Peyer's patch (tissue), 4 donors: ENCODE results near the gene CADPS2. TPM values are rescaled to one million over a fixed set of nuclear protein-coding genes. Genes with fewer than 3 reads are reported as not detected.

Experiments
- DNase-seq, 3 donors: peaks; one replicate each; pipeline ENCODE4 v3.0.0-alpha.2; 2017 to 2019
- H3K27ac ChIP-seq, 4 donors: fragments of 200-600 bp; sonication (generic); one replicate each; pipeline ENCODE4 v1.5.1; 2016 to 2019
- H3K27me3 ChIP-seq, 2 donors: fragments of 200-600 bp; sonication (generic); one replicate each; pipeline ENCODE4 v1.5.1; 2019
- H3K36me3 ChIP-seq, 3 donors: fragments of 200-600 bp; sonication (generic); one replicate each; pipeline ENCODE4 v1.5.1; 2016 to 2019
- H3K4me1 ChIP-seq, 4 donors: fragments of 200-600 bp; sonication (generic); one replicate each; pipeline ENCODE4 v1.5.1; 2016 to 2019
- H3K4me3 ChIP-seq, 4 donors: fragments of 200-600 bp; sonication (generic); 1 replicate in 3 of 4; 2 replicates in 1 of 4; pipeline ENCODE4 v1.5.1; 2016 to 2019; ENCODE audit warnings: mild to moderate bottlenecking in 1 of 4
- H3K9me3 ChIP-seq, 4 donors: fragments of 200-600 bp; sonication (generic); one replicate each; pipeline ENCODE4 v1.5.1; 2016 to 2019; ENCODE audit warnings: mild to moderate bottlenecking in 1 of 4
- CTCF ChIP-seq, 6 experiments: fragments of 450-650 bp in 4 of 6; fragments of 200-600 bp in 2 of 6; sonication (generic) in 1 of 6; IDR thresholded peaks; one replicate each; pipeline ENCODE4 v1.5.1; 2017 to 2019; ENCODE audit warnings: antibody characterized with exemption in 6 of 6, mild to moderate bottlenecking in 3 of 6, moderate library complexity in 1 of 6
- POLR2A ChIP-seq, 2 donors: fragments of 450-650 bp; IDR thresholded peaks; one replicate each; pipeline ENCODE4 v1.5.1; 2017; ENCODE audit warnings: antibody characterized with exemption in 2 of 2, mild to moderate bottlenecking in 2 of 2, moderate library complexity in 2 of 2
- total RNA-seq, 4 donors: library from RNA; depleted of rRNA; stranded (reverse); fragments of >200 nt; gene quantifications; one replicate each; pipeline ENCODE4 v1.1.0, GENCODE V29; 2016

The CADPS2 gene
- total RNA-seq, 4 donors from 2014 or later, result 11.4 to 21.5 (median 16.5) TPM

DNA sequence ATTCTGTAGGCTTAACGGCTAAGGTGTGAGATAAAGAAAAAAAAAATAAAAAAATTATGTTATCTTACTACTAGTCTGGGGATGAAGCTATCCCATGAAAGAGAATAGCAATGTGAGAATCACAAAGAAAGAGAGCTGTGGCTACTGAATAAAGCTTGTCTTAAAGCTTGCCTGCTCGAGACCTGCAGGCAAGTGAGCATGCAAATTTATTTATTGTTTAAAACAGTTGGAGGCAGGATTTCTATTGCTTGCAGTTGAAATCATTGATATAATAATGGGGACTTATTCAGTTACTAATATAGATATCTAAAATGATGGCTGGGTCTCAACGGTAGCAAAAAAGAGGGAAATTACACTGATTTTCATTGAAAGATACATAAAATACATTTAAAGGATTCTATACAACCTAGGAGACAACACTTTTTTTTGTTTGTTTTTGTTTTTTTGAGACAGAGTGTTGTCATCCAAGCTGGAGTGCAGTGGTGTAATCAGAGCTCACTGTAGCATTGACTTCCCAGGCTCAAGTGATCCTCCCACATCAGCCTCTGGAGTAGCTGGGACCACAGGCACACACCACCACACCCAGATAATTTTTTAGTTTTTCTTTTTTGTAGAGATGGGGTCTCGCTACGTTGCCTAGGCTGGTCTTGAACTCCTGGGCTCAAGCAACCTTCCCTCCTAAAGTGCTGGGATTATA is 437.2 kb downstream of the CADPS2 start:
- no peak overlapping the region for H3K4me3 ChIP-seq
- H3K27me3 ChIP-seq, result no peaks in the 10 kb centered on the region
- no peak for DNase-seq
- no peak overlapping the region for H3K27ac ChIP-seq
- no peaks in the 10 kb centered on the region for H3K36me3 ChIP-seq
- TF ChIP-seq CTCF (IDR thresholded peaks at IDR 0.05) (no peak), POLR2A (IDR thresholded peaks at IDR 0.05) (no peak)
- no peaks in the 10 kb centered on the region for H3K9me3 ChIP-seq
- no peaks in the 10 kb centered on the region for H3K4me1 ChIP-seq

GRCh38 chr7:122442929-122443328 is 443.3 kb downstream of the CADPS2 start:
- no peak overlapping the region for H3K4me3 ChIP-seq
- TF ChIP-seq POLR2A (IDR thresholded peaks at IDR 0.05) (no peak), CTCF (IDR thresholded peaks at IDR 0.05) (no peak)
- DNase-seq, result no peak
- no peak overlapping the region for H3K27ac ChIP-seq
- H3K27me3 ChIP-seq, result no peaks in the 10 kb centered on the region
- no peaks in the 10 kb centered on the region for H3K9me3 ChIP-seq
- H3K36me3 ChIP-seq, result no peaks in the 10 kb centered on the region
- H3K4me1 ChIP-seq, result no peaks in the 10 kb centered on the region

DNA sequence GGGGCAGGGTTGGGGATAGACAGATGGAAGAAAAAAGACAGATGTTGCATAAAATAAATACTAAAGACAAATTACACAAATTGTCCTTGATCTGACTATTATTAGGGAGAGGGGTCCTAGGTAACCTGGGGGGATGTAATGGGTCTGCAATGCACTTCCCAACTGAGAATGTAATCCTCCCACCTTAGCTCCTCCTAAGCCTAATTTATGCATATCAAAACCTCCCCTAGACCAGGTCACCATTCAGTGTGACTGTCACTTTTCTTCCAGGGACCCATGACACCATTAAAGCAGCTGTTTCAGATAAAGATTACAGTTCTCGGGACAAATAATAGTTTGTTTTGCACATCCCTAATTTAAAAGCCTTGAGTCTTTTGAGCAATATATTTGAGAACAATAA is 447.8 kb downstream of the CADPS2 start:
- no peak for DNase-seq
- Histone ChIP-seq H3K9me3 (no peaks in the 10 kb centered on the region), H3K27ac (no peak overlapping the region), H3K36me3 (no peaks in the 10 kb centered on the region), H3K4me3 (no peak overlapping the region), H3K27me3 (no peaks in the 10 kb centered on the region), H3K4me1 (no peaks in the 10 kb centered on the region)
- TF ChIP-seq POLR2A (IDR thresholded peaks at IDR 0.05), result no peak

- Histone ChIP-seq H3K27ac (no peak overlapping the region), H3K4me3 (no peak overlapping the region), H3K9me3 (no peaks in the 10 kb centered on the region), H3K27me3 (no peaks in the 10 kb centered on the region), H3K36me3 (no peaks in the 10 kb centered on the region), H3K4me1 (no peaks in the 10 kb centered on the region)
- DNase-seq, result no peak
- TF ChIP-seq POLR2A (IDR thresholded peaks at IDR 0.05) (no peak), CTCF (IDR thresholded peaks at IDR 0.05) (no peak)
These were observed 448.3 kb downstream of the CADPS2 start for GRCh38 chr7:122438006-122438405.

- Histone ChIP-seq H3K27ac (no peak overlapping the region), H3K36me3 (no peaks in the 10 kb centered on the region), H3K27me3 (no peaks in the 10 kb centered on the region), H3K4me1 (no peaks in the 10 kb centered on the region), H3K9me3 (no peaks in the 10 kb centered on the region), H3K4me3 (no peak overlapping the region)
- DNase-seq, result no peak
- TF ChIP-seq POLR2A (IDR thresholded peaks at IDR 0.05), result no peak
- TF ChIP-seq CTCF (IDR thresholded peaks at IDR 0.05), result no peak
These were observed 452.5 kb downstream of the CADPS2 start for GRCh38 chr7:122433765-122434164.

- Histone ChIP-seq H3K9me3 (no peaks in the 10 kb centered on the region), H3K4me3 (no peak overlapping the region)
- TF ChIP-seq POLR2A (IDR thresholded peaks at IDR 0.05) (no peak), CTCF (IDR thresholded peaks at IDR 0.05) (no peak)
These were observed 455.6 kb downstream of the CADPS2 start for GRCh38 chr7:122430710-122431109.

More at GRCh38 chr7:122430710-122431109, 455.6 kb downstream of the CADPS2 start:
- DNase-seq, result no peak
- Histone ChIP-seq H3K36me3 (no peaks in the 10 kb centered on the region), H3K27ac (no peak overlapping the region), H3K27me3 (no peaks in the 10 kb centered on the region), H3K4me1 (no peaks in the 10 kb centered on the region)
